NT2/D1 (cell line): Measurements from ENCODE around the gene MCEE.

Source experiments
- SUZ12 ChIP-seq: IDR thresholded peaks from 2 replicates; pipeline ENCODE4 v1.6.1; 2011; ENCODE audit not compliant: insufficient read length, insufficient read depth; ENCODE audit errors: extremely low read depth
- YY1 ChIP-seq: IDR thresholded peaks from 2 replicates; pipeline ENCODE4 v1.6.1; 2011; ENCODE audit not compliant: insufficient read length, insufficient read depth
- ZNF274 ChIP-seq: IDR thresholded peaks from 2 replicates; pipeline ENCODE4 v1.6.1; 2011; ENCODE audit warnings: mild to moderate bottlenecking, low read depth, low read length

DNA sequence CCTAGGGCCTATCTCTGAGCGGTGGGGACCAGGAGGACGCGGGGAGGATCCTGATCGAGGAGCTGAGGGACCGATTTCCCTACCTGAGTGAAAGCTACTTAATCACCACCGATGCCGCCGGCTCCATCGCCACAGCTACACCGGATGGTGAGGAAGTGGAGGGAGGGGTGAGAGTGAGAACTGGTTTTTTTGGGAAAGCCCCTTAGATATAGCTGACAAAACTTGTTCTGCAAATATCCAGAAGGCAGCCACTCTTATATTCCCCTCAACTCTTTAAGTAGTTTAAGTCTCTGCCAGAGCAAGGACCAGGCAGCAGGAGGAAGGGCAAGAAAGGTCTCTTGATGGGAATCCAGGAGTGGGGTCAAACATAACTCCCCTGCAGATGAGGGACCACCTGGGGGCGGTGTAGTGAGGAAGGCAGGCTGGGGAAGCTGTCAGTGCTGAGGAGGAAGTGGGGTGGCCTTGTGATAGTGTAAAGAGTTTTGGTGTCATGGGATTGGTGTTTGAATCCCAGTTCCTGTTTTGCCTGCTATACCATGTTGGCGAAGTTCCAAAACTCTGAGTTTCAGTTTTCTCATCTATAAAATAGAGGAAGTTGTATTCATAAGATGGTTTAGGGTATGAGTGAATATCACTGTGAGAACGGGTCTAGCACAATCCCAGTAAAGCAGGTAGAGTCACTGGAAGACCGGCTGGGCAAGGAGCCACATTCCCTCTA lies 58.2 kb downstream of the MCEE start:
- TF ChIP-seq ZNF274 (no peak), YY1 (no peak), SUZ12 (no peak)
